Transverse colon (tissue), 4 donors: Measurements from ENCODE around the gene ZKSCAN1. TPM values are rescaled to one million over a fixed set of nuclear protein-coding genes. Genes with fewer than 3 reads are reported as not detected.
A peak's percentile ranks its signal among the peaks of the same experiment; 100 is the strongest.
"Not testable (repeated sequence)": the region's sequence is repeated elsewhere in the genome, so short reads cannot be mapped to it uniquely, and the experiment has no call there.

Experiments
- DNase-seq: peaks from one replicate; pipeline ENCODE4 v3.0.0-alpha.2; 2019
- H3K27ac ChIP-seq, 4 donors: fragments of 200-600 bp; sonication (generic); 2 replicates each; pipeline ENCODE4 v1.5.1; 2016 to 2018; ENCODE audit warnings: inconsistent platforms in 4 of 4
- H3K27me3 ChIP-seq: fragments of 200-600 bp; sonication (generic); 2 replicates; pipeline ENCODE4 v1.5.1; 2017; ENCODE audit warnings: inconsistent platforms
- H3K36me3 ChIP-seq, 4 donors: fragments of 200-600 bp; sonication (generic); 2 replicates each; pipeline ENCODE4 v1.5.1; 2017 to 2019; ENCODE audit warnings: inconsistent platforms in 4 of 4
- H3K4me1 ChIP-seq, 4 donors: fragments of 200-600 bp; sonication (generic); 2 replicates each; pipeline ENCODE4 v1.5.1; 2017 to 2020; ENCODE audit warnings: inconsistent platforms in 4 of 4
- H3K4me3 ChIP-seq, 4 donors: fragments of 200-600 bp; sonication (generic); 1 replicate in 1 of 4; 2 replicates in 3 of 4; pipeline versions ENCODE4 v1.5.1 to v1.6.1; 2017 to 2019; ENCODE audit warnings: inconsistent platforms in 4 of 4
- H3K9me3 ChIP-seq, 2 donors: fragments of 200-600 bp; sonication (generic); 2 replicates each; pipeline ENCODE4 v1.5.1; 2017 to 2019; ENCODE audit warnings: inconsistent platforms in 2 of 2
- EP300 ChIP-seq: sonication (generic); formaldehyde crosslinking; IDR thresholded peaks from one replicate; pipeline ENCODE4 v1.6.1; 2017; ENCODE audit warnings: antibody characterized with exemption, low read depth
- POLR2A ChIP-seq: fragments of 450-650 bp; IDR thresholded peaks from one replicate; pipeline ENCODE4 v1.6.1; 2016; ENCODE audit warnings: antibody characterized with exemption, mild to moderate bottlenecking, moderate library complexity
- POLR2AphosphoS5 ChIP-seq, 3 donors: sonication (generic); formaldehyde crosslinking; IDR thresholded peaks; one replicate each; pipeline ENCODE4 v1.6.1; 2016; ENCODE audit warnings: antibody characterized with exemption in 3 of 3
- whole genome bisulfite sequencing, 2 donors: methylation state at CpG; one replicate each; pipeline ENCODE4 v1.1.5; 2018; ENCODE audit warnings: low coverage in 1 of 2; 5-methylcytosine and 5-hydroxymethylcytosine counted together
- in situ Hi-C, 4 donors: fragments of 200-750 bp; cut with MboI; loops; one replicate each; pipeline versions ENCODE4 v1.15.0 to v1.15.1; 2017; ENCODE audit warnings: low sequenced_read_pairs in 3 of 4, low pct_ligation_motif_present in 1 of 4, low pct_unique_long_range_greater_than_20kb in 1 of 4
- intact Hi-C: fragments of 100-400 bp; cut with DNase I; formaldehyde crosslinking; loops from one replicate; pipeline ENCODE4 v1.15.1; 2023; ENCODE audit warnings: low total_unique reads
- total RNA-seq, 4 donors: library from RNA; depleted of rRNA; stranded (reverse); fragments of >200 nt; gene quantifications; one replicate each; pipeline ENCODE4 v1.1.0, GENCODE V29; 2016
- TF ChIP-seq, protein P1 (sequence below), 5 experiments: fragments of 200-600 bp in 3 of 5; fragments of 450-650 bp in 2 of 5; sonication (generic) in 3 of 5; IDR thresholded peaks; 1 replicate in 2 of 5; 2 replicates in 3 of 5; pipeline ENCODE4 v1.5.1; 2016 to 2017; ENCODE audit warnings: antibody characterized with exemption in 5 of 5, inconsistent platforms in 3 of 5, mild to moderate bottlenecking in 2 of 5, moderate library complexity in 1 of 5

Gene ZKSCAN1
- total RNA-seq, 4 donors from 2014 or later, result 63.1 to 97.5 (median 84.5) TPM

DNA sequence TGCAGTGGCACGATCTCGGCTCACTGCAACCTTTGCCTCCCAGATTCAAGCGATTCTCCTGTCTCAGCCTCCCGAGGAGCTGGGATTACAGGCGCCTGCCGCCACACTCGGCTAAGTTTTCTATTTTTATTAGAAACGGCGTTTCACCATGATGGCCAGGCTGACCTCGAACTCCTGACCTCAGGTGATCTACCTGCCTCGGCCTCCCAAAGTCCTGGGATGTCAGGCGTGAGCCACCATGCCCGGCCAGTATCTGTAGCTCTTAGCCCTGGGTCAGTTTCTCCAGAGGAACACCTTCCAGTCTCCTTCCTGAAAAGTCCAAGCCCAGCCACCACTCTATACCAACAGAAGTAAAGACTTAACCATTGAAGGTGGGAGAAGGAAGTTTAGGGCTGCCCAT, 15.2 kb upstream of the ZKSCAN1 start:
- H3K27ac ChIP-seq, result peak overlapping the region; percentile 57 to 79 (median 66)
- no peaks in the 10 kb centered on the region for H3K9me3 ChIP-seq
- intact Hi-C loops, result no loop called here
- TF ChIP-seq, protein P1, sequence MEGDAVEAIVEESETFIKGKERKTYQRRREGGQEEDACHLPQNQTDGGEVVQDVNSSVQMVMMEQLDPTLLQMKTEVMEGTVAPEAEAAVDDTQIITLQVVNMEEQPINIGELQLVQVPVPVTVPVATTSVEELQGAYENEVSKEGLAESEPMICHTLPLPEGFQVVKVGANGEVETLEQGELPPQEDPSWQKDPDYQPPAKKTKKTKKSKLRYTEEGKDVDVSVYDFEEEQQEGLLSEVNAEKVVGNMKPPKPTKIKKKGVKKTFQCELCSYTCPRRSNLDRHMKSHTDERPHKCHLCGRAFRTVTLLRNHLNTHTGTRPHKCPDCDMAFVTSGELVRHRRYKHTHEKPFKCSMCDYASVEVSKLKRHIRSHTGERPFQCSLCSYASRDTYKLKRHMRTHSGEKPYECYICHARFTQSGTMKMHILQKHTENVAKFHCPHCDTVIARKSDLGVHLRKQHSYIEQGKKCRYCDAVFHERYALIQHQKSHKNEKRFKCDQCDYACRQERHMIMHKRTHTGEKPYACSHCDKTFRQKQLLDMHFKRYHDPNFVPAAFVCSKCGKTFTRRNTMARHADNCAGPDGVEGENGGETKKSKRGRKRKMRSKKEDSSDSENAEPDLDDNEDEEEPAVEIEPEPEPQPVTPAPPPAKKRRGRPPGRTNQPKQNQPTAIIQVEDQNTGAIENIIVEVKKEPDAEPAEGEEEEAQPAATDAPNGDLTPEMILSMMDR (IDR thresholded peaks at IDR 0.05), result no peak
- TF ChIP-seq POLR2AphosphoS5 (IDR thresholded peaks at IDR 0.05) (no peak), POLR2A (no peak)
- H3K27me3 ChIP-seq, result no peaks in the 10 kb centered on the region
- in situ Hi-C loops, result no loop called here
- peaks cover 8 to 38% (median 36%) of the 10 kb centered on the region in 4 donors for H3K4me1 ChIP-seq
- 79% methylated on average over 13 of the region's 13 CpGs; no CpG with 5 or more reads in 1 of the 2 donors for WGBS, 2 donors
- H3K4me3 ChIP-seq, result no peak overlapping the region
- H3K36me3 ChIP-seq, result no peaks in the 10 kb centered on the region
- no peak for DNase-seq

DNA sequence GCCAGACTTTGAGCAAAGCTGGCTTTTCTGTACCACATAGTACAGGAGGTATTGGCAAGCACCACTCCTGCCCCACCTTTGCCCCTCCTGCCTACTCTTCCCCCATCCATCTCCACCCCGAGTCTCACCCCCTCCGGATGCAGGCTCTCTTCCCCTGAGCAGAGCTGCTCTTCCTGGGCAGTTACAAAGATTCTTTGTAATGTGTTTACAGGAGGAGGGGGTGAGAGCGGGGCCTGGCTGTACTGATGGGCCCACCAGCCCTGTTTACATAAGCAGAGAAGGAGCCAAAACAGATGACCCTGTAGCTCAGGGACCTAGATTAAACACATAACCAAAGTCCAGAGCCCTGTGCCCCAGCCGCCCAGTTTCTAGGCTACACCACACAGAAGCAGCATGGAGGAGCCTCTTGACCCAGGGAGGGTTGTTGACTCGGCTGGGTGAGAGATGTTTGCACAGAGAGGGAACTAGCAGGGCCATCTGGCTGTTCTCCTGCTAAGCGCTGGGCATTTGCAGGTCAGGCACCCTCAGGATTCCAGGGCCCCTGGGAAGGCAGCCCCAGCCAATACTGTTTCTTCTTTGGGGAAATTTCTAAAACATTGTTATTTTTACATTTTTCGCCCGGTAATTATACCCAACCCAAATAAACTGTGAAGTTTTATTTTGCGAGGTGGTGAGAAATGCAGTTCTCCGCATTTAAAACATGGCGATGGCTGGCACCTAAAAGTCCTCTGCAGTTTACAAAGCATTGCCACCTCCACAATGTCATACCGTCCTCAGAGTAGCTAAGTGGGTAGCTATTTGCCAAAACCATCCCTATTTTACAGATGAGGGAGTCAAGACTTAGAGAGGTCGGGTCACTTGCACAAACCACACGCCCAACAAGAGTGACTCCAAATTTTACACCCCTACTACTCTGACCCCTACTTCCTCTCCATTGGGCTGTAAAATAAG, 11.4 kb upstream of the ZKSCAN1 start:
- Histone ChIP-seq H3K27ac (peak overlapping the region; percentile 65 to 82 (median 78)), H3K27me3 (no peaks in the 10 kb centered on the region), H3K4me3 (no peak overlapping the region), H3K36me3 (no peaks in the 10 kb centered on the region), H3K4me1 (peaks cover 0 to 26% (median 25%) of the 10 kb centered on the region in 4 donors), H3K9me3 (no peaks in the 10 kb centered on the region)
- 30% methylated on average over 9 to 14 of the region's 14 CpGs for WGBS, 2 donors
- intact Hi-C loops (no loop called here), in situ Hi-C loops (no loop called here)
- peak; percentile 70 for DNase-seq
- TF ChIP-seq, protein P1 (IDR thresholded peaks at IDR 0.05), result no peak

DNA sequence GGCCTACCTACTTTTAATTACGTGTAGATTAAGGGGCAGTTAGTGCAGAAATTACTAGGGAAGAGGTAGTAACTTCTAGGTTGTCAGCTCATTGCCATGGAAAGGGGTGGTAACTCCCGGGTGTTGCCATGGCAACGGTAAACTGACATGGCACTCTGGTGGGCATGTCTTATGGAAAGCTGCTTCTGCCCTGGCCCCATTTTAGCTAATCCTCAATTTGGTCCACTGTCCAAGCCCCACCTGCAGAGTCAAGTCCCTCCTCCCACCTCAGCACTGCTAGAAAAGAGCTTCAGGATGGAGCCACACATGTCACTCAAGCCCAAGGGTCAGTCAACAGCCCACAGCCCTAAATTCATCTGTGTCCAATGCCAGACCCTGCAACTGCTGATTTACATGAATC, 7.5 kb upstream of the ZKSCAN1 start:
- intact Hi-C loops (no loop called here), in situ Hi-C loops (no loop called here)
- Histone ChIP-seq H3K27ac (peak overlapping the region in 3 of 4 donors; percentile 54 to 75 (median 66)), H3K4me1 (peaks cover 0 to 24% (median 20%) of the 10 kb centered on the region in 4 donors), H3K4me3 (no peak overlapping the region), H3K9me3 (no peaks in the 10 kb centered on the region), H3K27me3 (no peaks in the 10 kb centered on the region), H3K36me3 (no peaks in the 10 kb centered on the region)
- TF ChIP-seq POLR2AphosphoS5 (IDR thresholded peaks at IDR 0.05) (no peak), POLR2A (no peak), EP300 (no peak)
- TF ChIP-seq, protein P1 (IDR thresholded peaks at IDR 0.05), result no peak
- 45% methylated on average over 3 of the region's 3 CpGs; no CpG with 5 or more reads in 1 of the 2 donors for WGBS, 2 donors
- DNase-seq, result no peak

DNA sequence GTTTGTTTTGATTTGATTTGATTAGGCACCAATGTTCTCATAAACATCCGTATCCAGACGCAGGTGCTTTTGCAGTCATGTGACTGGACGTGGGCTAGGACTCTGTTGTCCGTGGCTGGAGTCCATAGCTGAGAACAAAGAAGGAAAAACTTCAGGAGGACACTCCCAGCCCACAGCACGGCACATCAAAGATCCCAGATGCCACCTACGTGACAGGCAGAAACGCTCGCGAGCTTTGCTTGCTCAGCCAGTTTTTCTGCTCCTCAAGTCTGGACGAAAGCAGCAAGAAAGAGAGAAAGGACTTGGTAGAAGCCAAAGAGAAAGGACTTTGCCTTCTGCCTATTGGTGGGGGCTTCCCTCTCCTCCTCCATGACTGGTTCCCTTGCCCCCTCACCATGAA, 6.9 kb upstream of the ZKSCAN1 start:
- peak overlapping the region in 3 of 4 donors; percentile 54 to 75 (median 66) for H3K27ac ChIP-seq
- in situ Hi-C loops (no loop called here), intact Hi-C loops (no loop called here)
- TF ChIP-seq POLR2A (no peak), POLR2AphosphoS5 (IDR thresholded peaks at IDR 0.05) (no peak), EP300 (no peak)
- TF ChIP-seq, protein P1 (IDR thresholded peaks at IDR 0.05), result no peak
- 41% methylated on average over 10 of the region's 10 CpGs; no CpG with 5 or more reads in 1 of the 2 donors for WGBS, 2 donors
- DNase-seq, result peak; percentile 71
- no peaks in the 10 kb centered on the region for H3K36me3 ChIP-seq
- peaks cover 0 to 23% (median 15%) of the 10 kb centered on the region in 4 donors for H3K4me1 ChIP-seq
- no peaks in the 10 kb centered on the region for H3K9me3 ChIP-seq
- H3K27me3 ChIP-seq, result no peaks in the 10 kb centered on the region
- no peak overlapping the region for H3K4me3 ChIP-seq

DNA sequence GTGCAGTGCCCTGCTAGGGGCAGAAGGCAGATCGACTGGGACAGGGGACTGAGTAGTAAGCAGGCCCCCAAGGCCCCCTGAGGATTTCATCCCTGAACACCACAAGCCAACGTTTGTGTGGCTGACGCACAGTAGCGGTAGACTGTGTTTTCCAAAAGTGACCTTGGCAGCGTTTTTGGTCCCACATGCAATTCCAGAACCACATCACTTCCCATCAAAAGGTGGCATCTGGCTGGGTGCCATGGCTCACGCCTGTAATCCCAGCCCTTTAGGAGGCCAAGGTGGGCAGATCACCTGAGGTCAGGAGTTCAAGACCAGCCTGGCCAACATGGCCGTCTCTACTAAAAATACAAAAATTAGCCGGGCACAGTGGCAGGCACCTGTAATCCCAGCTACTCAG, 5.4 kb upstream of the ZKSCAN1 start:
- H3K27ac ChIP-seq, H3K4me3 ChIP-seq, DNase-seq, in situ Hi-C loops, H3K27me3 ChIP-seq, H3K9me3 ChIP-seq, intact Hi-C loops, H3K36me3 ChIP-seq: not testable (repeated sequence)
- WGBS, 2 donors, result 82% methylated on average over 8 of the region's 8 CpGs; no CpG with 5 or more reads in 1 of the 2 donors
- peaks cover under 1 to 15% (median 3%) of the 10 kb centered on the region in 4 donors for H3K4me1 ChIP-seq
